Heart right ventricle (tissue), 16 donors: Measurements from ENCODE around the gene LGALS12. TPM values are rescaled to one million over a fixed set of nuclear protein-coding genes. Genes with fewer than 3 reads are reported as not detected.

Experiments used
- ATAC-seq, 8 donors: fragments of 200-7000 bp; cut with Tn5 transposase; one replicate each; pipeline ENCODE4 v1.9.1; 2020; ENCODE audit warnings: mild to moderate bottlenecking in 8 of 8, moderate library complexity in 8 of 8, moderate number of reproducible peaks in 1 of 8
- DNase-seq, 2 donors: peaks; one replicate each; pipeline ENCODE4 v3.0.0-alpha.2; 2020
- H3K27ac ChIP-seq, 10 donors: fragments of 200-600 bp; sonication (generic) in 2 of 10; one replicate each; pipeline versions ENCODE4 v1.5.0 to v1.8.0; 2020 to 2022; ENCODE audit warnings: mild to moderate bottlenecking in 3 of 10
- H3K27me3 ChIP-seq, 7 donors: fragments of 200-600 bp; one replicate each; pipeline ENCODE4 v1.8.0; 2021 to 2022; ENCODE audit warnings: mild to moderate bottlenecking in 2 of 7
- H3K36me3 ChIP-seq, 9 donors: fragments of 200-600 bp; sonication (generic) in 1 of 9; one replicate each; pipeline versions ENCODE4 v1.5.0 to v1.8.0; 2020 to 2022; ENCODE audit warnings: mild to moderate bottlenecking in 2 of 9
- H3K4me1 ChIP-seq, 9 donors: fragments of 200-600 bp; sonication (generic) in 1 of 9; one replicate each; pipeline versions ENCODE4 v1.5.0 to v1.8.0; 2020 to 2022; ENCODE audit warnings: mild to moderate bottlenecking in 4 of 9
- H3K4me3 ChIP-seq, 10 donors: fragments of 200-600 bp; sonication (generic) in 2 of 10; one replicate each; pipeline versions ENCODE4 v1.5.0 to v1.8.0; 2020 to 2022; ENCODE audit warnings: mild to moderate bottlenecking in 7 of 10, moderate library complexity in 2 of 10
- H3K9me3 ChIP-seq, 11 donors: fragments of 200-600 bp in 10 of 11; sonication (generic) in 2 of 11; one replicate each; pipeline versions ENCODE4 v1.5.0 to v1.8.0; 2013 to 2022; ENCODE audit warnings: mild to moderate bottlenecking in 2 of 11, control low read depth in 1 of 11, moderate library complexity in 1 of 11
- WGBS, 2 donors: extraction: QIAGEN DNeasy Blood & Tissue Kit; methylation state at CpG; one replicate each; pipeline ENCODE4 v1.1.7; 2013; ENCODE audit warnings: inconsistent platforms in 1 of 2; 5-methylcytosine and 5-hydroxymethylcytosine counted together
- intact Hi-C, 10 donors: fragments of 100-400 bp; cut with DNase I; formaldehyde crosslinking; loops; one replicate each; pipeline versions ENCODE4 v1.11.1 to v1.14.2; 2022
- polyA plus RNA-seq, 2 donors: library from polyadenylated mRNA; stranded (reverse); fragments of 200-250 nt; gene quantifications; one replicate each; pipeline ENCODE4 v1.2.3, GENCODE V29; 2013
- total RNA-seq, 10 donors: library from RNA; stranded (reverse); fragmentation: NEBNext Ultra II Directional in 3 of 10; extraction: Animal tissue kit (Norgen Biotek cat#: 25700) in 3 of 10; gene quantifications; one replicate each; pipeline versions ENCODE4 v1.2.1 to v1.2.4, GENCODE V29; 2021 to 2023
- TF ChIP-seq, protein P1 (sequence below), 9 donors: fragments of 200-600 bp; sonication (generic) in 2 of 9; IDR thresholded peaks; one replicate each; pipeline versions ENCODE4 v1.5.0 to v1.8.0; 2021 to 2022; ENCODE audit warnings: antibody characterized with exemption in 9 of 9, mild to moderate bottlenecking in 5 of 9, moderate library complexity in 1 of 9
- donor health status: Arrhythmogenic right ventricular cardiomyopathy.
- donor health status: ischemic (EF 13 %, LVEDD 7.1; RV severe dilation, severe dysfunction).
- donor health status: healthy with polysubstance abuse.
- donor health status: DM: no; HTN: yes; CAD: no.
- donor health status: DM: no; HTN: no; CAD: no.
- donor health status: ischemic (EF 25% LVEDD 6.9; RV normal size, moderate dysfunction).
- donor health status: ischemic (EF 25% LVEDD 5.7; RV mildly dilated, moderate dysfunction).
- donor health status: healthy.
- donor health status: DM: yes; HTN: yes; CAD: no.
- donor health status: Ischemic cardiomyopathy.
- donor health status: ischemic (EF 35%, LVEDD 5.7; RV mildly dilated, moderate dysfunction).
- donor health status: nonischemic (EF 11% LVEDD 7.7; RV severe dilation, severe dysfunction).
- donor health status: DM: yes; HTN: yes; CAD: no.
- donor health status: PGD.
- donor health status: ischemic (EF 29% LVEDD 5.4; RV normal size, mild dysfunction).
- donor health status: nonischemic (EF 23%, LVEDD 6.1; RV moderate dilation, normal function).

LGALS12 gene
- total and polyA plus RNA-seq, 12 donors, result 0.61 to 6.9 (median 1.2) TPM; not detected in 3

- H3K27ac ChIP-seq, result peak overlapping the region in 1 of 10 donors; percentile 65
- TF ChIP-seq, protein P1, sequence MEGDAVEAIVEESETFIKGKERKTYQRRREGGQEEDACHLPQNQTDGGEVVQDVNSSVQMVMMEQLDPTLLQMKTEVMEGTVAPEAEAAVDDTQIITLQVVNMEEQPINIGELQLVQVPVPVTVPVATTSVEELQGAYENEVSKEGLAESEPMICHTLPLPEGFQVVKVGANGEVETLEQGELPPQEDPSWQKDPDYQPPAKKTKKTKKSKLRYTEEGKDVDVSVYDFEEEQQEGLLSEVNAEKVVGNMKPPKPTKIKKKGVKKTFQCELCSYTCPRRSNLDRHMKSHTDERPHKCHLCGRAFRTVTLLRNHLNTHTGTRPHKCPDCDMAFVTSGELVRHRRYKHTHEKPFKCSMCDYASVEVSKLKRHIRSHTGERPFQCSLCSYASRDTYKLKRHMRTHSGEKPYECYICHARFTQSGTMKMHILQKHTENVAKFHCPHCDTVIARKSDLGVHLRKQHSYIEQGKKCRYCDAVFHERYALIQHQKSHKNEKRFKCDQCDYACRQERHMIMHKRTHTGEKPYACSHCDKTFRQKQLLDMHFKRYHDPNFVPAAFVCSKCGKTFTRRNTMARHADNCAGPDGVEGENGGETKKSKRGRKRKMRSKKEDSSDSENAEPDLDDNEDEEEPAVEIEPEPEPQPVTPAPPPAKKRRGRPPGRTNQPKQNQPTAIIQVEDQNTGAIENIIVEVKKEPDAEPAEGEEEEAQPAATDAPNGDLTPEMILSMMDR (IDR thresholded peaks at IDR 0.05), result no peak
- DNase-seq, result no peak
- ATAC-seq, result no peak
- intact Hi-C loops, result no loop called here
- H3K27me3 ChIP-seq, result no peaks in the 10 kb centered on the region
- no peaks in the 10 kb centered on the region for H3K9me3 ChIP-seq
- H3K4me1 ChIP-seq, result peaks cover 0 to 76% (median 18%) of the 10 kb centered on the region in 9 donors
- H3K36me3 ChIP-seq, result no peaks in the 10 kb centered on the region
- peak overlapping the region in 1 of 10 donors; percentile 32 for H3K4me3 ChIP-seq
- WGBS, 2 donors, result 79 to 92% methylated on average over 2 of the region's 2 CpGs
These were observed 1.6 kb downstream of the LGALS12 start for GRCh38 chr11:63507511-63507910.

GRCh38 chr11:63508009-63508408, 2.1 kb downstream of the LGALS12 start:
- Histone ChIP-seq H3K27me3 (no peaks in the 10 kb centered on the region), H3K27ac (peak overlapping the region in 1 of 10 donors; percentile 65), H3K9me3 (no peaks in the 10 kb centered on the region), H3K4me1 (peaks cover 0 to 72% (median 18%) of the 10 kb centered on the region in 9 donors), H3K36me3 (no peaks in the 10 kb centered on the region), H3K4me3 (peak overlapping the region in 1 of 10 donors; percentile 32)
- WGBS, 2 donors, result 54 to 65% methylated on average over 3 of the region's 3 CpGs
- DNase-seq (peak; percentile 30 to 55), ATAC-seq (peak; percentile 51 to 75 (median 69))
- intact Hi-C loops, result no loop called here
- TF ChIP-seq, protein P1 (IDR thresholded peaks at IDR 0.05), result peak in 8 of 9 donors; percentile 11 to 58 (median 42)

DNA sequence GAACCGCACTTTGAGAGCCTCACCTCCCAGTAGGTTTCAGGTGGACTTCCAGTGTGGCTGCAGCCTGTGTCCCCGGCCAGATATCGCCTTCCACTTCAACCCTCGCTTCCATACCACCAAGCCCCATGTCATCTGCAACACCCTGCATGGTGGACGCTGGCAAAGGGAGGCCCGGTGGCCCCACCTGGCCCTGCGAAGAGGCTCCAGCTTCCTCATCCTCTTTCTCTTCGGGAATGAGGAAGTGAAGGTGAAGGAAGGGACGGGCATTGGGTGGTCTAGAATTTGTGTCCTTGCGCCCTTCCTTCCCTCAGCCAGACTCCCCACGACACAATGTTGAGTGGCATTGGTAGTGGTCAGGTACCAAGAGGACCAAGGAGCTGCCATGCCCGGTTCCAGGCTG, 2.9 kb downstream of the LGALS12 start:
- intact Hi-C loops, result no loop called here
- TF ChIP-seq, protein P1 (IDR thresholded peaks at IDR 0.05), result no peak

DNA sequence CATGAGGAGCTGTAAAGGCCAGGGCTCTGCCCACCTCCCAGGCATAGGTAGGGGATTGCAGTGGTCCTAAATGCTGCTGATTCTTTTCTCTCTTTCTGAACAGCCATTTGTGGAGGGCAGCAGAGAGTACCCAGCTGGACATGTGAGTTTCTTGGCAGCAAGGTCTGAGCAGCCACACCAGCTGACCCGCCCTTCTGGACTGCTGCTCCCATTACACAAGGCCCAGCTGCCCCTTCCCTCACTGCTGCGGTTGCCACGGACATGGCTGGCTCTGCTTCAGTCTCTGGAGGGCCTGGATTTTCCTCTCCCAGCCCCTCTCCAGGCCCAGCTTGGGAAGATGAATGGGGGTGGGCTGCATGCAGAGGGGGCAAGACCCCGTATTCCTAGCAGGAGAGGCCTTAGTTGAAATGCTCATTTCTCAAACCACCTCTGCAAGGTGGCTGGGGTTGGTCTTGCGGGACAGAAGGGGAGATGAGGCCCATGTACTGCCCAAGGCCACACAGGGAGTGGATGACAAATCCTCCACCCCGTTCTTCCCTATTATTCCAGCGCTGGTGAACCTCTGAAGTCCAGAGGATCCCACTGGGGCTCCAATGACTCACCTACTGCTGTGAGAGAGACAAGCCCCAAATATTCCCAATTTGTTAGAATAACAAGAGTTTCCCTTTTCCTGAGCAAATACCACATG, 4.6 kb downstream of the LGALS12 start:
- peak overlapping the region in 1 of 10 donors; percentile 22 for H3K27ac ChIP-seq
- ATAC-seq (peak; percentile 43 to 77 (median 65)), DNase-seq (peak in 1 of 2 donors; percentile 42)
- peaks cover 0 to 47% (median 8%) of the 10 kb centered on the region in 9 donors for H3K4me1 ChIP-seq
- H3K27me3 ChIP-seq, result no peaks in the 10 kb centered on the region
- 74 to 75% methylated on average over 7 of the region's 7 CpGs for WGBS, 2 donors
- intact Hi-C loops, result no loop called here
- TF ChIP-seq, protein P1 (IDR thresholded peaks at IDR 0.05), result no peak
- H3K4me3 ChIP-seq, result no peak overlapping the region
- H3K36me3 ChIP-seq, result no peaks in the 10 kb centered on the region
- H3K9me3 ChIP-seq, result no peaks in the 10 kb centered on the region

More for the DNA sequence above, 2.9 kb downstream of the LGALS12 start:
- Histone ChIP-seq H3K9me3 (no peaks in the 10 kb centered on the region), H3K4me1 (peaks cover 0 to 64% (median 18%) of the 10 kb centered on the region in 9 donors), H3K27me3 (no peaks in the 10 kb centered on the region), H3K36me3 (no peaks in the 10 kb centered on the region), H3K27ac (no peak overlapping the region), H3K4me3 (no peak overlapping the region)
- no peak for DNase-seq
- no peak for ATAC-seq
- WGBS, 2 donors, result 92 to 94% methylated on average over 12 of the region's 12 CpGs
